Measurements from ENCODE around the gene RAPGEF2. TPM values are rescaled to one million over a fixed set of nuclear protein-coding genes. Genes with fewer than 3 reads are reported as not detected.

RAPGEF2 gene
- total RNA-seq, 1 donor from 2014 or later = 40.6 TPM

DNA sequence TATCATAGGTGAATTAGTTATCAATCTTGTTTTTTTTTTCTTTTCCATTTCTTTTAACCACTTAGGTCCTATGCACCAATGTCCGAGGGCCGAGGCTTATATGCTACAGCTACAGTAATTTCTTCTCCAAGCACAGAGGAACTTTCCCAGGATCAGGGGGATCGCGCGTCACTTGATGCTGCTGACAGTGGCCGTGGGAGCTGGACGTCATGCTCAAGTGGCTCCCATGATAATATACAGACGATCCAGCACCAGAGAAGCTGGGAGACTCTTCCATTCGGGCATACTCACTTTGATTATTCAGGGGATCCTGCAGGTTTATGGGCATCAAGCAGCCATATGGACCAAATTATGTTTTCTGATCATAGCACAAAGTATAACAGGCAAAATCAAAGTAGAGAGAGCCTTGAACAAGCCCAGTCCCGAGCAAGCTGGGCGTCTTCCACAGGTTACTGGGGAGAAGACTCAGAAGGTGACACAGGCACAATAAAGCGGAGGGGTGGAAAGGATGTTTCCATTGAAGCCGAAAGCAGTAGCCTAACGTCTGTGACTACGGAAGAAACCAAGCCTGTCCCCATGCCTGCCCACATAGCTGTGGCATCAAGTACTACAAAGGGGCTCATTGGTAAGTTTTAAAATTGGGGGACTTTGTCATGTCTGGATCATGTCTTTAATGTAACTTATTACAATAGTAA lies 250.7 kb downstream of the RAPGEF2 start:
- peaks cover 53% of the 10 kb centered on the region for H3K36me3 Mint-ChIP-seq
- TF ChIP-seq CTCF (conservative IDR thresholded peaks at IDR 0.05) = no peak

GRCh38 chr4:159355466-159355865 lies 252.6 kb downstream of the RAPGEF2 start:
- no peak for TF ChIP-seq CTCF (conservative IDR thresholded peaks at IDR 0.05)
- no peak for DNase-seq (ENCODE audit: extremely low spot score, unreplicated experiment)
- Mint-ChIP-seq H3K27me3 (no peaks in the 10 kb centered on the region), H3K4me3 (no peak overlapping the region), H3K36me3 (peaks cover 50% of the 10 kb centered on the region), H3K27ac (no peak overlapping the region), H3K4me1 (ENCODE audit: unreplicated experiment) (no peaks in the 10 kb centered on the region), H3K9me3 (no peaks in the 10 kb centered on the region)

More for the DNA sequence above, 250.7 kb downstream of the RAPGEF2 start:
- Mint-ChIP-seq H3K27me3 (no peaks in the 10 kb centered on the region), H3K9me3 (no peaks in the 10 kb centered on the region), H3K27ac (no peak overlapping the region), H3K4me3 (no peak overlapping the region), H3K4me1 (ENCODE audit: unreplicated experiment) (no peaks in the 10 kb centered on the region)
- no peak for DNase-seq (ENCODE audit: extremely low spot score, unreplicated experiment)

DNA sequence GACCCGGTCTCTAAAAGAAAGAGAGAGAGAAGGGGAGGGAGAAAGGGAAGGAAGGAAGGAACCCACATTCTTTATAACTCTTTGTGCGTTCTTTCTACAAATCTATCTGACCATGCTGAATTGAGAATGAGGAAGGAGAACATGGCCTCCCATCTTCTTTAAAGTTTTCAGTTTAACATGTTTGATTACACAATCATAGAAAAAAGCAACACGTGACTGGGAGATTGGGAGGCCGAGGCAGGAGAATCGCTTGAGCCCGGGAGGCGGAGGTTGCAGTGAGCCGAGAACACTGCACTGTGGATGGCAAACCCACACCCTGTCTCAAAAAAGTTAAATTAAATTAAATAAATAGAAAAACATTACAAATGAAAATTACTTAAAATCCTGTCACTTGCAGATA lies 254.5 kb downstream of the RAPGEF2 start:
- Mint-ChIP-seq H3K9me3 (no peaks in the 10 kb centered on the region), H3K27ac (no peak overlapping the region), H3K36me3 (peaks cover 45% of the 10 kb centered on the region), H3K27me3 (no peaks in the 10 kb centered on the region), H3K4me1 (ENCODE audit: unreplicated experiment) (no peaks in the 10 kb centered on the region), H3K4me3 (no peak overlapping the region)
- TF ChIP-seq CTCF (conservative IDR thresholded peaks at IDR 0.05) = no peak
- DNase-seq (ENCODE audit: extremely low spot score, unreplicated experiment) = no peak

- no peak for DNase-seq (ENCODE audit: extremely low spot score, unreplicated experiment)
Observed at GRCh38 chr4:159358226-159358625, 255.3 kb downstream of the RAPGEF2 start.

GRCh38 chr4:159360549-159360948 lies 257.7 kb downstream of the RAPGEF2 start:
- H3K27ac Mint-ChIP-seq = no peak overlapping the region
- DNase-seq (ENCODE audit: extremely low spot score, unreplicated experiment) = no peak

More at GRCh38 chr4:159358226-159358625, 255.3 kb downstream of the RAPGEF2 start:
- Mint-ChIP-seq H3K4me1 (ENCODE audit: unreplicated experiment) (no peaks in the 10 kb centered on the region), H3K9me3 (no peaks in the 10 kb centered on the region), H3K4me3 (no peak overlapping the region), H3K27me3 (no peaks in the 10 kb centered on the region), H3K27ac (no peak overlapping the region), H3K36me3 (peaks cover 41% of the 10 kb centered on the region)
- TF ChIP-seq CTCF (conservative IDR thresholded peaks at IDR 0.05) = no peak

More at GRCh38 chr4:159360549-159360948, 257.7 kb downstream of the RAPGEF2 start:
- H3K27me3 Mint-ChIP-seq = no peaks in the 10 kb centered on the region
- H3K36me3 Mint-ChIP-seq = peaks cover 27% of the 10 kb centered on the region
- no peaks in the 10 kb centered on the region for H3K9me3 Mint-ChIP-seq
- H3K4me1 Mint-ChIP-seq (ENCODE audit: unreplicated experiment) = no peaks in the 10 kb centered on the region
- H3K4me3 Mint-ChIP-seq = no peak overlapping the region
- TF ChIP-seq CTCF (conservative IDR thresholded peaks at IDR 0.05) = no peak

Data from type B pancreatic cell (in vitro differentiated cells).